ENCODE data around the gene ANKLE2.

ANKLE2 gene

GRCh38 chr12:132743831-132744230 is 17.8 kb downstream of the ANKLE2 start:
- no peak for DNase-seq

GRCh38 chr12:132741620-132742019 is 20.0 kb downstream of the ANKLE2 start:
- no peak for DNase-seq

GRCh38 chr12:132740652-132741051 is 21.0 kb downstream of the ANKLE2 start:
- DNase-seq, result no peak

- DNase-seq, result no peak
These were observed 21.4 kb downstream of the ANKLE2 start for GRCh38 chr12:132740313-132740646.

DNA sequence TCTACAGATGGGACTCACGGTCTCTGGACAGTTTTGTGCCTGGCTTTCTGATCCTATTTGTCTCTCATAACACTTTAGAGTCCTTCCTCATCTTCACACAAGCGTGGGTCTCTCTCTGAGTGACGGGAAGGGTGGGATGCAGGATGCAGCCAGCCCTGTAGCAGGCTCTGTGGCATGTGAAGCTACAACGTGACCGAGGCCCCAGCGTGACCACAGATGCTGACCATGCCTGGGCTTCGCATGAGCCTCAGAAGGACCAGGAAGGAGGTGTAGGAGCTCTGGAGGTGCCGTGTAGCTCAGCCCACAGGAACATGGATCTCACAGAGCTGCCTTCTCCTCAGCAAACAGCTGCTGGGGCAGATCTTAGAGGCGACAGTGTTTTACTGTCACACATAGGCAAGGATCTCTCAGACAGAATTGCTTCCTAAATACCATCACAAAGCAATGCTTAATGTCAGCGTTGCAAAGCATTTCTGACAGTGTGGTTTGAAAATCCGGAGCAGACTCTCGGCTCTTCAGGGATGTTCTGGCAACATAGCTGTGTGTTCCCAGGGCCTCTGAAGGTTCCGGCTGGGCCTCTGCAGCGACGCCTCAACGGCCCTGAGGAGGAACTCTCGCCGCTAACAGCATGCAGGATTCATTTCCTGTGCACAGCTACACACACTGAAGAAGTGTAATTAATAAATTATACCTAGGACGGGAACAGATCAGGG is 21.9 kb downstream of the ANKLE2 start:
- DNase-seq, result no peak

DNA sequence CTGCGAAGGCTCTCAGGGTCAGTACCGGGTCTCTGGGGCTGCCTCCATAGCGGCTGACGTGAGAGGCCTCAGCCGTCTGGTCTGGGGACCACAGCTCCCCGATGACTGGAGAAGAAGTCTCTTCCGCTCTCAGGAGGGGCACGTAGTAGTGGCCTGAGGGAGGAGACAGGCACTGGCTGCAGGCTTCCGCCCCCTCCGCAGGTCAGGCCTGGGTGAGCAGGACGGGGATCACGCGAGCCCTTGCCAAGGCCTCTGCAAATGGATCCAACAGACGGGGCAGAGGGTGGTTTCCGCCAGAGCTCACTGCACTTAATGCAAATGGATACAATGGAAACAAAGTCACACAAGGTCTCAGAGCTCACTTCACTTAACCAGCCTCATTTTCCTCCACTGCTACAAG is 24.7 kb downstream of the ANKLE2 start:
- DNase-seq, result no peak

- DNase-seq, result no peak
These were observed 25.3 kb downstream of the ANKLE2 start for GRCh38 chr12:132736378-132736777.

GRCh38 chr12:132735496-132735895 is 26.1 kb downstream of the ANKLE2 start:
- no peak for DNase-seq

GRCh38 chr12:132734206-132734605 is 27.4 kb downstream of the ANKLE2 start:
- no peak for DNase-seq

DNA sequence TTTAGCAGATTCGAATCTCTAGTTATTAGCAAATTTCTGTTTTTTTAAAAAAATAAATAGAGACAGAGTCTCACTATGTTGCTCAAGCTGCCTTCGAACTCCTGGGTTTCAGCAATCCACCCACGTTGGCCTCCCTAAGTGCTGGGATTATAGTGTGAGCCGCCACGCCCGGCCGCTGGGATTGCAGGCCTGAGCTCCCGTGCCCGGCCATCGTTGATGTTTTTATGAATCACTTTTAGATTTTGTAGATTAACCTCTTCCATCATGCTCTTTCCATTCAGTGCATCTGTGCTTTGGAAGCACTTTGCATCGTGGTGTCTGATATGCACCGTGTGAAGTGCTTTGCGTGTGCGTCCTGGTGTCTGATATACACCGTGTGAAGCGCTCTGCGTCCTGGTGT is 30.1 kb downstream of the ANKLE2 start:
- no peak for DNase-seq

DNA sequence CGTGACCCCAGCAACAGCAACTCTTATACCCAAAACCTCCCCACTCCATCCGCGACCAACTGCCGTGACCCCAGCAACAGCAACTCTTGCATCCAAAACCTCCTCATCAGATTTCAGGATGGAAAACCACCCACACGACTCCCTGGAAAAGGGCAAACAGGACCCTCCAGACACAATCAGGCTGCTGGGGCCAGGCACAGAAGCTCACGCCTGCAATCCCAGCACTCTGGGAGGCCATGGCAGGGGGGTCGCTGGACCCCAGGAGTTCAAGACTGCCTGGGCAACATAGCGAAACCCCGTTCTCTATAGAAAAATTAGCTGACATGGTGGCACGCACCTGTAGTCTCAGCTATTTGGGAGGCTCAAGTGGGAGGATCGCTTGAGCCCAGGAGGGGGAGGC is 31.3 kb downstream of the ANKLE2 start:
- DNase-seq, result no peak

DNA sequence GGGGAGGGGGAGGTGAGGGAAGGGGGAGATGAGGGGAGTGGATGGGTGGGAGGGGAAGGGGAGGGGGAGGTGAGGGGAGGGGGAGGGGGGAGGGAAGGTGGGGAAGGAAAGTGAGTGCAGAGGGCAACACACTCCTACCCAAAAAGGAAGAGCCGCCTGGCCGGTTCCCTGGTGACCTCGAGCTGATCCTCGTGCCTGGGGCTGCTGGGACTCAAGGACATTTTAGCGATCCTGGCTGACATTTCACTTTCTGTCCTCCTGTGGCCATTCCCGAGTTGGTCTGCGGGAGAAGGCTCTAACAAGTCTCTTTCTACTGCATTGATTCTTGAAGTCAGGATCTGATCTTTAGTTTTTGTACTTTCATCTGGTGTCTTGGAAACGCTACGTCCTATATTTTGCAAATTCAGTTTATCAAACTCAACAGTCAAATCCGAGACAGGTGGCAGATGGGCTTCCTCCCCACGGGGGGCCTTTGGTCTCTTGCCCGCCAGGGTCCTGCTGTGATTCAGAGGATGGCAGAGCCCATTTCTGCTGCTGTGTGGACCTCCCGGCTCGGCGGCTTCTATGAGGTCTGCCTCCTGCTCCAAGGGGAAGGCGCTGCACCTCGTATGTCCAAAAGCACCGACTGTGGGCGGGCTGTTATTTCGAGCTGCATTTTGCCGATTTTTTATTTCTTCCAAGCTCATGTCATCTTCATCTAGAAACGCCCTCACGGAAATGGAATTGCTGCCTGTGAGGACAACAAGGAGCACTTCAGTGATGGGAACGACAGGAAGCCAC is 31.9 kb downstream of the ANKLE2 start:
- DNase-seq, result no peak

DNA sequence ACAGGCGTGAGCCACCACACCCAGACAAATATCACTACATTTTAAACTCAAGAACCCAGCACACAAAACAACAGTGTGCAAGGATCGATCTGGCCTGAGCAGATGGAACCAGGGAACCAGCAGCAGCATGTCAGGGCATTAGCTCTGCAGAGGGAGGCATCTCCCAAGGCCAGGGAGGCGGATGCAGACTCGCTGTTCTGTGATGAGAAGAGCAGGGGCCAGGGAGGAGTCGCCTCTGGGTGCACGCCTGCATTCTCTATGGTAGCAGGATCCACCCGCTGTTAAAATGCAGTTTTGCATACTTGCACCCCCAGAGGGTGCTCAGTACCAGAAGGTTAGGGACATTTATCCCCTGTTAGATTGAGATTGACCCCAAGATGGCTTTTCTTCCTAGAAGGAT is 33.1 kb downstream of the ANKLE2 start:
- no peak for DNase-seq

DNA sequence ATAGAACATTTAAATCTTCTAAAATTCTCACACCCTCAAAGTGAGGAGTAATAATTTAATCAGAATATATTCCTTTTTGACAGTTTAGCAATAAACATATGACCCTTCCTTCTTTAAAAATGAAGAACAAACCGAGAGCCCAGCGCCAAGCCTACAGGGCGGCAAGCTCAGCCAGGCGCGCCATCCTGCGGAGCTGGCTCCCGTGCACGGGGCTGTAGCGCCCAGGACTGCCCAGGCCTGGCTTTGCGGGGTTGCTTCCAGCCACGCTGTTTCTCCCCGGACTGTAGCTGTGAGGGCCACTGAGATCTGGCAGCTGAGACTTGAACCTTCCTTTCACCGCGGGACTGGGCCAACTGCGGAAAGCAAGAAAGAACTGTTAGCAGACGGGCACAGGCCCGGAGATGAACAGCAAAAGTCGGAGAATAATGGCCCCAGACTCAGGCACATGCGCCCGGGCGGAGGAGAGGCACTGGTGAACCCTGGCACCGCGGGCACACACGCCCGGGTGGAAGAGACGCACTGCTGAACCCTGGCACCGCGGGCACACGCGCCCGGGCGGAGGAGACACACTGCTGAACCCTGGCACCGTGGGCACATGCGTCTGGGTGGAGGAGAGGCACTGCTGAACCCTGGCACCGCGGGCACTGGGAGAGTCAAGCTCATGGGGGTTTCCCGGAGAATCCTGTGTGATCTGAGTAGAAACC is 34.4 kb downstream of the ANKLE2 start:
- no peak for DNase-seq

DNA sequence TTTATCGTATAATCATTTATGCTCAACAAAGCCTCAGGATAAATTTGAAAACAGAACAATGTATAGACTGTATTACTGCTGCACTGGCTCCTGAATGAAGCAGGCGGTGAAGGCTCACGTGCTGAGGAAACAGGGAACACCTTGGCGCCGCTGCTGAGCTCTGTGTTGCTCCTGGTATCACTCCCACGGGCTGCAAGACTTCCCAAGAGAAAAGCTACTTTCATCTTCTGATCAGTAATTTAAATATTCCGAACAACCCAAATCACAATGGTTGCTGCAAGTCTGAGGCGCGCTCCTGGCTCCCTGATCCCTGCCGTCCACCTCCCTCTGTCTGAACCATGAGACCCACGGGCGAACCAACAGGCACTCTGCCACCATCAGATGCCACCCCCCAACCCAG is 35.2 kb downstream of the ANKLE2 start:
- DNase-seq, result no peak

GRCh38 chr12:132724506-132725241 is 37.0 kb downstream of the ANKLE2 start:
- DNase-seq, result no peak

DNA sequence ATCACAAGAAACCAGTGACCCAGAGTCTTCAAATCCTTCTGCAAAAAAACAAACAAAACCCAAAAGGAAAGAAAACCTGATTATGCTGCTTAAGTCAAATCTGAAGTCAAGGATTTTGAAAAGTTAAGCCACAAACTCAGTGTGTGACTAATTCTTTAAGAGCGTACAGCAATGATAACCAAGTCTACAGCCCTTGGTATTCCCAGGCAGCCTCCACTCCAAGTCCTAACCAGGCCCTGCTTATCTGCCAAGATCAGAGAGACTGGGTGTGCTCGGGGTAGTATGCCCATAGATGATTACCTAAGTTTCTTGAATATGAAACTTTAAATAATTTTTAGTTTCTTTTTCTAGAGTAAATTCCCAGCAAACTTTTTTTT is 37.9 kb downstream of the ANKLE2 start:
- no peak for DNase-seq

DNA sequence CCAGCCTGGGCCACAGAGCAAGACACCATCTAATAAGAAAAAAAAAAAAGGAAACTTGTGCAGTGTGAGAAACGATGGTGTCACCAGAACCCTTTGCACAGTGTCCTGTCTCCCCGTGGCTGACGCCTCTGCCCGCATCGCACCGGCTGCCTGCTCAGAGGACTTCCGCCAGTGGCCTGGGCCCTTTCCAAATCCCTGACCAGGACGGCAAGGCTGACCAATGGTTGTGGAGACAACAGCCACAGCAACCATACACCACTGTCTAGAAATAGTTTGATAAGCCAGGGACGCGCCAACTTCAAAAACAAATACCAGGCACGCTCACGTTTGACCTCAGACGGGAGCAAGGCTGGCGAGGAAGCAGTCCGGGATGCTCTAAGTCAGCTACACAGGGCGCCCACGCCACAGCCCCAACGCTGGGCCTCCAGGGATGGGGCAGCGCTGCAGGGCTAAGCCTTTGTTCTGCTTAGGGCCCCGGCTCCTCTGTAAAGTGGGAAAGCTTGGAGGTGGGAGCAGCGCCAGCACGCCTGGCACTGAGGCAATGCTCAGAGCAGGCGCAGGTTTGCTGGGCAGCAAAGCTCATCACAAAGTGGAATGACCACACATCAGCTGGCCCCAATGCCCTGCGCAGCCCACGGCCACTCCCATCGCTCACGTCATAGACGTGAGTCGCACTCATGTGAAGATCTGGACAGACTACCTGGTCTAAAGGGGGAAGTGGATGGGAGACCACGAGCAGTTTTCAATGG is 38.4 kb downstream of the ANKLE2 start:
- no peak for DNase-seq

- DNase-seq, result no peak
These were observed 40.9 kb downstream of the ANKLE2 start for GRCh38 chr12:132720606-132721345.

- no peak for DNase-seq
These were observed 41.7 kb downstream of the ANKLE2 start for GRCh38 chr12:132719954-132720324.

DNA sequence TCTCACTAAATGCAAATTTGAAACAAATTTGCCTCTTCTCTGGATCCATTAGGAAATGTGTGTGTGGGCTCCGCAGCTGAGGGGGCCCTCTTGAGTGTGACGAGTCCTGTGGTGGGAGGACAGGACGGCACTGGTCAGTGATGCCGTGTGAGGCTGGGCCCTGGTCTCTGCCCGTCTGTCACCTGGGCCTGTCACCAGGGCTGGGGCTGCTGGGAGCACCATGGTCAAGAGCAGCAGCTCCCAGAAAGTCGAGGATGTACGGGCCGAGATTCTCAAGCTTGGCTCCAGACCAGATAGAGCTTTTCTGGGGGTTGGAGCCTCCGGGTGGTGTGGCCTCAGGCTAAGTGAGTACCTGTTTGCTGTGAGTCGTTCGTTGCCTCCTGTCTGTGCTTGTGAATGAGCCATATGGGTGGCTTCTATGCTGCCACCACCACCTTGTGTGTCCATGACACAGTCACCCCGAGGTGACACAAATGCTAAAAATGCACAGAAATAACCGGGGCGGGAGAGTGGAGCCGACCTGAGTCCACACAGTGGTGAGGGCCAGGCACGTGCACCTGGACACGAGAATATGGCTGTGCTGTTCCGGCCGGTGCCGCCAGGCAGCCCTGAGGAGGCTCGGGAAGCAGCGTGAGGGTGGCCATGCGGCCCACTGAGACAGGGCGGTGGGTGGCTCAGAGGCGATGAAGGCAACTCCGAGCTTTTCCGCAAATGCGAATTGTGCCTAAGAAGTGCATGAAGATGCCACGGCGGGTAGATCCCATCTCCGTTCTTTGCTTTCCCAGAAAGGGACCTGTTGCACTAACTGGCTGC is 42.3 kb downstream of the ANKLE2 start:
- no peak for DNase-seq
